Ovary (tissue), 9 donors: ENCODE data around the gene PRM2. TPM values are rescaled to one million over a fixed set of nuclear protein-coding genes. Genes with fewer than 3 reads are reported as not detected.

Experiments used
- DNase-seq, 5 donors: peaks; one replicate each; pipeline ENCODE4 v3.0.0-alpha.2; 2019 to 2020
- H3K27ac ChIP-seq, 2 donors: fragments of 200-600 bp; one replicate each; pipeline versions ENCODE4 v1.5.1 to v1.8.0; 2019 to 2022
- H3K27me3 ChIP-seq: fragments of 200-600 bp; one replicate; pipeline ENCODE4 v1.8.0; 2022
- H3K36me3 ChIP-seq: fragments of 200-600 bp; sonication (generic); one replicate; pipeline ENCODE4 v1.5.1; 2019
- H3K4me1 ChIP-seq: one replicate; pipeline ENCODE4 v1.8.1; 2013; ENCODE audit warnings: mild to moderate bottlenecking, moderate library complexity; ENCODE audit not compliant: insufficient read depth
- H3K4me3 ChIP-seq: fragments of 200-600 bp; sonication (generic); one replicate; pipeline ENCODE4 v1.5.1; 2017
- H3K9me3 ChIP-seq, 2 donors: fragments of 200-600 bp in 1 of 2; sonication (generic) in 1 of 2; one replicate each; pipeline versions ENCODE4 v1.5.1 to v1.8.1; 2013 to 2019; ENCODE audit warnings: mild to moderate bottlenecking in 1 of 2, moderate library complexity in 1 of 2
- CTCF ChIP-seq, 3 donors: fragments of 450-650 bp in 2 of 3; fragments of 200-600 bp in 1 of 3; IDR thresholded peaks; one replicate each; pipeline versions ENCODE4 v1.5.1 to v1.8.0; 2016 to 2022; ENCODE audit warnings: antibody characterized with exemption in 3 of 3, mild to moderate bottlenecking in 1 of 3
- EP300 ChIP-seq: sonication (generic); formaldehyde crosslinking; IDR thresholded peaks from one replicate; pipeline ENCODE4 v1.6.1; 2017; ENCODE audit warnings: antibody characterized with exemption
- POLR2A ChIP-seq: fragments of 450-650 bp; IDR thresholded peaks from one replicate; pipeline ENCODE4 v1.6.1; 2017; ENCODE audit warnings: antibody characterized with exemption, mild to moderate bottlenecking, moderate library complexity
- WGBS, 3 donors: extraction: QIAGEN DNeasy Blood & Tissue Kit in 1 of 3; methylation state at CpG; one replicate each; pipeline versions ENCODE4 v1.1.5 to v1.1.7; 2013 to 2017; 5-methylcytosine and 5-hydroxymethylcytosine counted together
- intact Hi-C, 4 donors: fragments of 100-400 bp; cut with DNase I; formaldehyde crosslinking; loops; one replicate each; pipeline versions ENCODE4 v1.11.0 to v1.15.1; 2022 to 2023
- polyA plus RNA-seq, 2 donors: library from polyadenylated mRNA; stranded (reverse); fragments of 200-250 nt in 1 of 2; fragments of 350-450 nt in 1 of 2; fragmentation: Illumina TruSeq in 1 of 2; extraction: RNeasy Lipid Tissue Mini Kit (QIAGEN cat#74804) in 1 of 2; gene quantifications; one replicate each; pipeline ENCODE4 v1.2.3, GENCODE V29; 2013 to 2014
- total RNA-seq, 7 donors: library from RNA; depleted of rRNA in 2 of 7; stranded (reverse); fragments of >200 nt in 2 of 7; fragmentation: NEBNext Ultra II Directional in 3 of 7; extraction: Animal tissue kit (Norgen Biotek cat#: 25700) in 3 of 7; gene quantifications; one replicate each; pipeline versions ENCODE4 v1.1.0 to v1.2.4, GENCODE V29; 2016 to 2023
- donor health status: DM: no; HTN: no; CAD: no; lungs with moderate emphysema.
- donor health status: DM: no; HTN: no; CAD: no.
- donor health status: Bipolar disorder and iron deficiency.
- donor health status: DM: yes; HTN: yes; CAD: no.
- donor health status: DM: no; HTN: no; CAD: no.
- donor health status: DM: yes; HTN: yes; CAD: no.

Gene PRM2
- total and polyA plus RNA-seq, 9 donors, result not detected

- 24 to 29% (median 29%) methylated on average over 27 to 29 of the region's 29 CpGs for WGBS, 3 donors
- DNase-seq, result no peak
- peaks cover 6% of the 10 kb centered on the region for H3K4me1 ChIP-seq
- H3K36me3 ChIP-seq, result no peaks in the 10 kb centered on the region
- peak overlapping the region; percentile 87 for H3K4me3 ChIP-seq
- no peaks in the 10 kb centered on the region for H3K9me3 ChIP-seq
- no peaks in the 10 kb centered on the region for H3K27me3 ChIP-seq
- intact Hi-C loops, result loop anchor here in 3 of 4 donors (2.0 to 10.0 kb wide), 2 partner anchors 91 to 283 kb away; partner anchors contain the start of gene RMI2 (in 2 of the 3)
- peak overlapping the region; percentile 21 to 82 for H3K27ac ChIP-seq
- TF ChIP-seq EP300, result no peak
- TF ChIP-seq CTCF (IDR thresholded peaks at IDR 0.05), result no peak
Observed at GRCh38 chr16:11253995-11254912, 22.0 kb downstream of the PRM2 start.

- Histone ChIP-seq H3K27ac (peak overlapping the region in 1 of 2 donors; percentile 21), H3K9me3 (no peaks in the 10 kb centered on the region), H3K4me3 (no peak overlapping the region), H3K36me3 (no peaks in the 10 kb centered on the region), H3K4me1 (peaks cover 6% of the 10 kb centered on the region), H3K27me3 (no peaks in the 10 kb centered on the region)
- 64 to 91% (median 70%) methylated on average over 5 of the region's 5 CpGs for WGBS, 3 donors
- no peak for TF ChIP-seq POLR2A
- TF ChIP-seq CTCF (IDR thresholded peaks at IDR 0.05), result no peak
- no peak for TF ChIP-seq EP300
- intact Hi-C loops, result loop anchor here in 2 of 4 donors (10.0 kb wide), 1 partner anchor 91 kb away; the partner anchor contains the start of gene RMI2 (in 2 of the 2)
- DNase-seq, result no peak
Observed at GRCh38 chr16:11253009-11253994, 23.0 kb downstream of the PRM2 start.

GRCh38 chr16:11252482-11252931 lies 23.8 kb downstream of the PRM2 start:
- Histone ChIP-seq H3K4me1 (peaks cover 6% of the 10 kb centered on the region), H3K36me3 (no peaks in the 10 kb centered on the region), H3K4me3 (no peak overlapping the region), H3K27ac (no peak overlapping the region), H3K27me3 (no peaks in the 10 kb centered on the region), H3K9me3 (no peaks in the 10 kb centered on the region)
- WGBS, 3 donors, result 78 to 87% (median 82%) methylated on average over 8 of the region's 8 CpGs
- intact Hi-C loops, result loop anchor here in 2 of 4 donors (10.0 kb wide), 1 partner anchor 92 kb away; the partner anchor contains the start of gene RMI2 (in 2 of the 2)
- TF ChIP-seq POLR2A (no peak), CTCF (IDR thresholded peaks at IDR 0.05) (no peak), EP300 (no peak)
- DNase-seq, result no peak
